Esophagus squamous epithelium (tissue), 5 donors: ENCODE measurements around the gene UPF1. TPM values are rescaled to one million over a fixed set of nuclear protein-coding genes. Genes with fewer than 3 reads are reported as not detected.
"Not testable (repeated sequence)": the region's sequence is repeated elsewhere in the genome, so short reads cannot be mapped to it uniquely, and the experiment has no call there.

Experiments used
- DNase-seq: peaks from one replicate; lab custom pipeline; 2025; lab: John Stamatoyannopoulos, UW
- H3K27ac ChIP-seq, 4 donors: fragments of 200-600 bp; sonication (generic); one replicate each; pipeline ENCODE4 v1.5.1; 2016 to 2019; ENCODE audit warnings: mild to moderate bottlenecking in 1 of 4
- H3K27me3 ChIP-seq, 4 donors: fragments of 200-600 bp; sonication (generic); 1 replicate in 3 of 4; 2 replicates in 1 of 4; pipeline versions ENCODE4 v1.5.1 to v1.6.0; 2017 to 2021; ENCODE audit warnings: antibody characterized with exemption in 1 of 4
- H3K36me3 ChIP-seq, 3 donors: fragments of 200-600 bp; sonication (generic); one replicate each; pipeline ENCODE4 v1.5.1; 2016 to 2019
- H3K4me1 ChIP-seq, 3 donors: fragments of 200-600 bp; sonication (generic); one replicate each; pipeline ENCODE4 v1.5.1; 2017 to 2019
- H3K4me3 ChIP-seq, 4 donors: fragments of 200-600 bp; sonication (generic); 1 replicate in 3 of 4; 2 replicates in 1 of 4; pipeline ENCODE4 v1.5.1; 2016 to 2019; ENCODE audit warnings: mild to moderate bottlenecking in 2 of 4, moderate library complexity in 1 of 4
- H3K9me3 ChIP-seq, 3 donors: fragments of 200-600 bp; sonication (generic); one replicate each; pipeline ENCODE4 v1.5.1; 2016 to 2019
- CTCF ChIP-seq, 6 experiments: fragments of 450-650 bp in 4 of 6; fragments of 200-600 bp in 2 of 6; sonication (generic) in 2 of 6; IDR thresholded peaks; one replicate each; pipeline ENCODE4 v1.5.1; 2016 to 2019; ENCODE audit warnings: antibody characterized with exemption in 6 of 6, mild to moderate bottlenecking in 4 of 6, moderate library complexity in 4 of 6
- POLR2A ChIP-seq, 4 donors: fragments of 450-650 bp; IDR thresholded peaks; one replicate each; pipeline ENCODE4 v1.6.1; 2017; ENCODE audit warnings: antibody characterized with exemption in 4 of 4, mild to moderate bottlenecking in 4 of 4, moderate library complexity in 3 of 4
- WGBS, 2 donors: methylation state at CpG; one replicate each; pipeline ENCODE4 v1.1.5; 2018; 5-methylcytosine and 5-hydroxymethylcytosine counted together
- intact Hi-C: fragments of 100-400 bp; cut with DNase I; formaldehyde crosslinking; loops from one replicate; pipeline ENCODE4 v1.15.0; 2022
- total RNA-seq, 4 donors: library from RNA; depleted of rRNA; stranded (reverse); fragments of >200 nt; gene quantifications; one replicate each; pipeline ENCODE4 v1.1.0, GENCODE V29; 2016
- donor health status: DM: yes; HTN: yes; CAD: no.

The UPF1 gene
- total RNA-seq, 4 donors from 2014 or later: 31.6 to 69.7 (median 55.6) TPM

GRCh38 chr19:18910010-18910409, 78.3 kb downstream of the UPF1 start:
- Histone ChIP-seq H3K27ac (no peak overlapping the region), H3K36me3 (peaks cover 9 to 100% (median 22%) of the 10 kb centered on the region in 3 donors), H3K4me1 (peaks cover 0 to 4% (median 2%) of the 10 kb centered on the region in 3 donors), H3K27me3 (no peaks in the 10 kb centered on the region), H3K9me3 (no peaks in the 10 kb centered on the region), H3K4me3 (no peak overlapping the region)
- 95 to 100% methylated on average over 3 to 6 of the region's 10 CpGs for WGBS, 2 donors
- no peak for TF ChIP-seq POLR2A (IDR thresholded peaks at IDR 0.05)
- no peak for TF ChIP-seq CTCF (IDR thresholded peaks at IDR 0.05)
- intact Hi-C loops: no loop called here
- no peak for DNase-seq

DNA sequence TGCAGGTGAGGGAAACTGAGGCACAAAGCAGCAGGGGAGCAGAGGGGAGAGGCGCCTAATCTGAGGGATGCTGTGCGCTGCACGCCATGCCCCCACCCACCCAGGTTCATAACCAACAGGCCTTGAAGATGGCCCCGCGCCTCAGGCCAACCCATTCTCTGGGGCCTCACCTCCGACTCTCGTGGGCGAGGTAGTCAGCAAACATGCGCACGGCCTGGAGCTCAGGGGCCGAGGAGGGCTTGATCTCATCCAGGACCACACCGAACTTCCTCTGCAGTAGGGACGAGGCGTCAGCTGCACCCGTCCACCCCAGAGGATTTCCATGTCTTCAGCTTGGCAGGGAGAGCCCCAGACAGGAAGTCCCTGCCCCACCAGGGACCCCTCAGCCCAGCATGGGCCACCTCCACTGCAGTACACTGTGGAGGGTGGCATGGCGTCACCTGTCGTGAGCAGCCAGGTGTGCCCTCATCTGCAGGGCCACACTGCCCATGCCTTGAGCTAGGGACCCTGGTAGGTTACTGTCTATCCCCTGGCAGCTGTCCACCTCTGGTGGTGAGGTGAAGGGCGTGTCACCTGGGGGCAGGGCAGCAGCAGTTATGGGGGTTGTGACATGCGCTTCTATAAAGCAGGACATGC, 79.2 kb downstream of the UPF1 start:
- Histone ChIP-seq H3K4me1 (peaks cover 0 to 11% (median 4%) of the 10 kb centered on the region in 3 donors), H3K27me3 (no peaks in the 10 kb centered on the region), H3K4me3 (no peak overlapping the region), H3K36me3 (peaks cover 9 to 100% (median 27%) of the 10 kb centered on the region in 3 donors), H3K27ac (no peak overlapping the region), H3K9me3 (no peaks in the 10 kb centered on the region)
- 95% methylated on average over 13 of the region's 19 CpGs; no CpG with 5 or more reads in 1 of the 2 donors for WGBS, 2 donors
- no peak for DNase-seq
- TF ChIP-seq CTCF (IDR thresholded peaks at IDR 0.05): no peak
- TF ChIP-seq POLR2A (IDR thresholded peaks at IDR 0.05): no peak
- intact Hi-C loops: no loop called here

- no peak overlapping the region for H3K4me3 ChIP-seq
- TF ChIP-seq CTCF (IDR thresholded peaks at IDR 0.05) (no peak), POLR2A (IDR thresholded peaks at IDR 0.05) (no peak)
- 80% methylated on average over 2 of the region's 14 CpGs; no CpG with 5 or more reads in 1 of the 2 donors for WGBS, 2 donors
- H3K27me3 ChIP-seq: no peaks in the 10 kb centered on the region
- intact Hi-C loops: no loop called here
- peaks cover 4 to 87% (median 16%) of the 10 kb centered on the region in 3 donors for H3K36me3 ChIP-seq
- no peaks in the 10 kb centered on the region for H3K9me3 ChIP-seq
- no peak for DNase-seq
- H3K27ac ChIP-seq: no peak overlapping the region
- H3K4me1 ChIP-seq: peaks cover 4 to 30% (median 8%) of the 10 kb centered on the region in 3 donors
Measured at GRCh38 chr19:18912933-18913332, 81.2 kb downstream of the UPF1 start.

DNA sequence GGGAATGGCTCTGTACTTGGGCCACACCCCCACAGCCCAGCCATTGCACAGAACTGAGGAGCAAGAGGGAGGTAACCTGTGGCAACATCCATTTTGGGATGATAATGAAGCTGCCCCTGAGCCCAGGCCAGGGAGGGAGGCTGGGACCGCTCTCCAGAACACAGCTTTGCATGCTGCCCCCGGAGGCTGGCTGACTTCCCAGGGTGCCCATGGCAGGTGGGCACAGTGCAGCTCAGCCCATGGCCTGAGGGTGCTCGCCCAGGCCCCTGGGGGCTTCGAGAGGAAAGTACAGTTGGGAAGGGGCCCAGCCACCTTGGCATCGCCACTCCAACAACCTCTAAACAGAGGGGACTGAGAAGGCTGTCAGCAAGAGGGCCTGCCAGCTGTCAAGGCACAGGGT, 81.7 kb downstream of the UPF1 start:
- Histone ChIP-seq H3K4me3 (no peak overlapping the region), H3K4me1 (peaks cover 8 to 36% (median 13%) of the 10 kb centered on the region in 3 donors), H3K36me3 (peaks cover 4 to 82% (median 16%) of the 10 kb centered on the region in 3 donors), H3K27ac (no peak overlapping the region), H3K9me3 (no peaks in the 10 kb centered on the region), H3K27me3 (no peaks in the 10 kb centered on the region)
- WGBS, 2 donors: no CpG with 5 or more reads among the region's 5 CpGs
- TF ChIP-seq POLR2A (IDR thresholded peaks at IDR 0.05): no peak
- TF ChIP-seq CTCF (IDR thresholded peaks at IDR 0.05): no peak
- DNase-seq: no peak
- intact Hi-C loops: no loop called here

DNA sequence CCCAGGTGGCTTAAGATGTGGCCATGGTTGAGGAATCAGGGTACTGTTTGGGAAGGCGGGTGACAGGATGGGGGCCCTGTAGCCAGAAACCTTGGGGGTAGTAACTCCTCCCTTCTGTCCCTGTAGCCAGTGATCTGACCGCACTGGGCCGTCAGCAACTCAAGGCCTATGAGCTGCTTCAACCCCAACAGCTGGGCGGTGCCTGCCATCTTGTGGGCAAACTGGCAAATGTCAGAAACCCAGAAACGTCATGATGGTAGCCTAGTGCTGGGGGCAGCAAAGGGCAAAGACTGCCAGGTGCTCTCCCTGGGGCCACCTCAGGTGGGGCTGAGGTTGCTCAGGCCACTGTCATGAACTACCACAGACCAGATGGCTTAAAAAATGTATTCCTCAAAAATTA, 83.9 kb downstream of the UPF1 start:
- TF ChIP-seq CTCF (IDR thresholded peaks at IDR 0.05) (peak in 2 of 6 experiments; percentile 13 to 48), POLR2A (IDR thresholded peaks at IDR 0.05) (no peak)
- no peak for DNase-seq

DNA sequence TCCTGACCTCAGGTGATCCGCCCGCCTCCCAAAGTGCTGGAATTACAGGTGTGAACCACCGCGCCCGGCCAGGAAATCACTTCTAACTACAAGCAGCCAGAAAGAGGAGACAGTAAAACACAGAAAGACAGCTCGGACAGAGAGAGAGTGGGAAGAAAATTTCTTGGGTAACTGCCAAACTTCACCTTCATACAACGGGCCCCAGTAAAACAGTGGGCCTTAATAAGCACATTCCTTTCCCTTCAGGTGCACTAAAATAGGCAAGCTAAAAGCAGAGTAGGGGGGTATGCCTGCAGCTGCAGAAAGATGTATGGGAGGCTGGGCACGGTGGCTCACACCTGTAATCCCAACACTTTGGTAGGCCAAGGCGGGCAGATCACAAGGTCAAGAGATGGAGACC, 85.8 kb downstream of the UPF1 start:
- H3K27ac ChIP-seq, H3K4me3 ChIP-seq, DNase-seq, H3K27me3 ChIP-seq, intact Hi-C loops, H3K9me3 ChIP-seq: not testable (repeated sequence)
- H3K36me3 ChIP-seq: peaks cover 8 to 60% (median 24%) of the 10 kb centered on the region in 3 donors
- peaks cover 19 to 54% (median 25%) of the 10 kb centered on the region in 3 donors for H3K4me1 ChIP-seq
- WGBS, 2 donors: 56 to 73% methylated on average over 2 to 4 of the region's 9 CpGs

More for the DNA sequence above, 83.9 kb downstream of the UPF1 start:
- Histone ChIP-seq H3K4me1 (peaks cover 17 to 47% (median 21%) of the 10 kb centered on the region in 3 donors), H3K4me3 (no peak overlapping the region), H3K9me3 (no peaks in the 10 kb centered on the region), H3K27me3 (no peaks in the 10 kb centered on the region), H3K36me3 (peaks cover 0 to 60% (median 16%) of the 10 kb centered on the region in 3 donors), H3K27ac (no peak overlapping the region)
- intact Hi-C loops: no loop called here
- no CpG with 5 or more reads among the region's 5 CpGs for WGBS, 2 donors
